K562 (cell line): ENCODE data around the gene HIPK2. TPM values are rescaled to one million over a fixed set of nuclear protein-coding genes. Genes with fewer than 3 reads are reported as not detected.

Experiments used
- POLR3G ChIP-seq: IDR thresholded peaks from 2 replicates; pipeline ENCODE4 v1.6.1; 2011; ENCODE audit not compliant: insufficient read length, insufficient replicate concordance; ENCODE audit errors: extremely low read depth
- polyA plus RNA-seq, 8 experiments: library from polyadenylated mRNA; depleted of rRNA in 4 of 8; stranded (reverse) in 5 of 8; unstranded in 3 of 8; fragments of >200 nt; fragmentation: Nextera tagmentation in 2 of 8; fragmentation: Illumina TruSeq in 1 of 8; extraction: Ambion mirVana in 2 of 8; extraction: Trizol in 1 of 8; gene quantifications; 2 replicates each; pipeline versions ENCODE4 v1.2.1 to v1.2.3, GENCODE V29; 2011 to 2014; ENCODE audit warnings: inconsistent platforms in 1 of 8, missing spikeins in 1 of 8
- total RNA-seq, 7 experiments: library from RNA; depleted of rRNA in 6 of 7; stranded (reverse); fragments of >200 nt in 6 of 7; fragmentation: Illumina TruSeq in 2 of 7; extraction: Trizol in 2 of 7; gene quantifications; 2 replicates each; pipeline versions ENCODE4 v1.2.1 to v1.2.3, GENCODE V29; 2011 to 2021; ENCODE audit warnings: low replicate concordance in 1 of 7
- TF ChIP-seq, protein P1 (sequence below): fragments of 200-800 bp; sonication (Bioruptor generic); IDR thresholded peaks from 2 replicates; pipeline ENCODE4 v1.6.1; 2016; ENCODE audit warnings: missing genetic modification characterization, missing compliant biosample characterization
- TF ChIP-seq, protein P2 (sequence below): fragments of 250-450 bp; sonication (Bioruptor Pico); IDR thresholded peaks from 2 replicates; pipeline ENCODE4 v1.9.0; 2021; ENCODE audit warnings: mild to moderate bottlenecking, inconsistent platforms

The HIPK2 gene
- total and polyA plus RNA-seq, 9 of the 15 experiments (the other 6 are each of a cell fraction or from before 2014, with no cell fraction given), result 0.69 to 19.8 (median 5.1) TPM

DNA sequence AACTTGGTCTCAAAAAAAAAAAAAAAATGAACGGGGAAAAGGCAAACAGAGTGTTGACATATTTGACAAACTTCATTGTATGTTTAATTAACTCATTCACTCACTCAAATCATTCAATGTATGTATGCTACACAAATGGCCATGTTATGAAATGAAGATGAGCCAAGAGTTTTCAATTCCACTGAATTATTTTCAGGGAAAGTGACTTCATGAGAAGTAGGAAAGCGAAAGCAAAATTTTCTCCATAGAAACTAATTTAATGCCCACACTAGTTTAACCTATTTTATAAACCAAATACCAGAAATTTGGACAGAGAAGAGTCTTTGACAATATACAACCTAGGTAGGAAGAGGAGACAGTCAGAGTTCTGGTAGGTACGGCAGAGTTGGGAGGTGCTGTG is 119.5 kb downstream of the HIPK2 start (continued):
- TF ChIP-seq, protein P1, sequence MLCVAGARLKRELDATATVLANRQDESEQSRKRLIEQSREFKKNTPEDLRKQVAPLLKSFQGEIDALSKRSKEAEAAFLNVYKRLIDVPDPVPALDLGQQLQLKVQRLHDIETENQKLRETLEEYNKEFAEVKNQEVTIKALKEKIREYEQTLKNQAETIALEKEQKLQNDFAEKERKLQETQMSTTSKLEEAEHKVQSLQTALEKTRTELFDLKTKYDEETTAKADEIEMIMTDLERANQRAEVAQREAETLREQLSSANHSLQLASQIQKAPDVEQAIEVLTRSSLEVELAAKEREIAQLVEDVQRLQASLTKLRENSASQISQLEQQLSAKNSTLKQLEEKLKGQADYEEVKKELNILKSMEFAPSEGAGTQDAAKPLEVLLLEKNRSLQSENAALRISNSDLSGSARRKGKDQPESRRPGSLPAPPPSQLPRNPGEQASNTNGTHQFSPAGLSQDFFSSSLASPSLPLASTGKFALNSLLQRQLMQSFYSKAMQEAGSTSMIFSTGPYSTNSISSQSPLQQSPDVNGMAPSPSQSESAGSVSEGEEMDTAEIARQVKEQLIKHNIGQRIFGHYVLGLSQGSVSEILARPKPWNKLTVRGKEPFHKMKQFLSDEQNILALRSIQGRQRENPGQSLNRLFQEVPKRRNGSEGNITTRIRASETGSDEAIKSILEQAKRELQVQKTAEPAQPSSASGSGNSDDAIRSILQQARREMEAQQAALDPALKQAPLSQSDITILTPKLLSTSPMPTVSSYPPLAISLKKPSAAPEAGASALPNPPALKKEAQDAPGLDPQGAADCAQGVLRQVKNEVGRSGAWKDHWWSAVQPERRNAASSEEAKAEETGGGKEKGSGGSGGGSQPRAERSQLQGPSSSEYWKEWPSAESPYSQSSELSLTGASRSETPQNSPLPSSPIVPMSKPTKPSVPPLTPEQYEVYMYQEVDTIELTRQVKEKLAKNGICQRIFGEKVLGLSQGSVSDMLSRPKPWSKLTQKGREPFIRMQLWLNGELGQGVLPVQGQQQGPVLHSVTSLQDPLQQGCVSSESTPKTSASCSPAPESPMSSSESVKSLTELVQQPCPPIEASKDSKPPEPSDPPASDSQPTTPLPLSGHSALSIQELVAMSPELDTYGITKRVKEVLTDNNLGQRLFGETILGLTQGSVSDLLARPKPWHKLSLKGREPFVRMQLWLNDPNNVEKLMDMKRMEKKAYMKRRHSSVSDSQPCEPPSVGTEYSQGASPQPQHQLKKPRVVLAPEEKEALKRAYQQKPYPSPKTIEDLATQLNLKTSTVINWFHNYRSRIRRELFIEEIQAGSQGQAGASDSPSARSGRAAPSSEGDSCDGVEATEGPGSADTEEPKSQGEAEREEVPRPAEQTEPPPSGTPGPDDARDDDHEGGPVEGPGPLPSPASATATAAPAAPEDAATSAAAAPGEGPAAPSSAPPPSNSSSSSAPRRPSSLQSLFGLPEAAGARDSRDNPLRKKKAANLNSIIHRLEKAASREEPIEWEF (CRISPR knock-in tag), result no peak
- TF ChIP-seq, protein P2, sequence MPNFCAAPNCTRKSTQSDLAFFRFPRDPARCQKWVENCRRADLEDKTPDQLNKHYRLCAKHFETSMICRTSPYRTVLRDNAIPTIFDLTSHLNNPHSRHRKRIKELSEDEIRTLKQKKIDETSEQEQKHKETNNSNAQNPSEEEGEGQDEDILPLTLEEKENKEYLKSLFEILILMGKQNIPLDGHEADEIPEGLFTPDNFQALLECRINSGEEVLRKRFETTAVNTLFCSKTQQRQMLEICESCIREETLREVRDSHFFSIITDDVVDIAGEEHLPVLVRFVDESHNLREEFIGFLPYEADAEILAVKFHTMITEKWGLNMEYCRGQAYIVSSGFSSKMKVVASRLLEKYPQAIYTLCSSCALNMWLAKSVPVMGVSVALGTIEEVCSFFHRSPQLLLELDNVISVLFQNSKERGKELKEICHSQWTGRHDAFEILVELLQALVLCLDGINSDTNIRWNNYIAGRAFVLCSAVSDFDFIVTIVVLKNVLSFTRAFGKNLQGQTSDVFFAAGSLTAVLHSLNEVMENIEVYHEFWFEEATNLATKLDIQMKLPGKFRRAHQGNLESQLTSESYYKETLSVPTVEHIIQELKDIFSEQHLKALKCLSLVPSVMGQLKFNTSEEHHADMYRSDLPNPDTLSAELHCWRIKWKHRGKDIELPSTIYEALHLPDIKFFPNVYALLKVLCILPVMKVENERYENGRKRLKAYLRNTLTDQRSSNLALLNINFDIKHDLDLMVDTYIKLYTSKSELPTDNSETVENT (CRISPR knock-in tag), result no peak
- no peak for TF ChIP-seq POLR3G
